H1 (cell line): ENCODE data around the gene CAPG. TPM values are rescaled to one million over a fixed set of nuclear protein-coding genes. Genes with fewer than 3 reads are reported as not detected.

Experiments used
- CTCF ChIA-PET: fragments of 300-600 bp; sonication (Branson Sonifier 250); formaldehyde crosslinking; loops from one replicate; lab custom pipeline; 2021; ENCODE audit not compliant: partially characterized antibody; lab: Charles Lee
- POLR2A ChIA-PET: fragments of 300-600 bp; sonication (Branson Sonifier 250); formaldehyde crosslinking; loops from one replicate; lab custom pipeline; 2021; ENCODE audit warnings: inconsistent platforms; ENCODE audit not compliant: partially characterized antibody; lab: Charles Lee
- DNase-seq, 2 experiments: peaks; one replicate each; pipeline versions ENCODE4 v3.0.0 to v3.0.0-alpha.2; 2010 to 2022; ENCODE audit warnings: low spot score in 2 of 2, low read depth in 1 of 2, mixed read lengths in 1 of 2
- FAIRE-seq: peaks from 2 replicates; lab custom pipeline; 2011; peaks lifted over from hg19 to GRCh38; lab: Jason Lieb, UNC
- H2AFZ ChIP-seq: 2 replicates; pipeline ENCODE4 v1.8.1; 2012; ENCODE audit warnings: low read length, inconsistent platforms
- H2AK5ac ChIP-seq: 2 replicates; pipeline ENCODE4 v1.6.1; 2013; ENCODE audit warnings: low read depth, low read length
- H2BK120ac ChIP-seq: replicated peaks from 2 replicates; pipeline ENCODE3; 2013; ENCODE audit warnings: low read depth, low read length, inconsistent platforms
- H2BK12ac ChIP-seq: 2 replicates; pipeline ENCODE4 v1.6.1; 2013; ENCODE audit warnings: low read depth, low read length
- H2BK15ac ChIP-seq: 2 replicates; pipeline ENCODE4 v1.6.1; 2013; ENCODE audit warnings: low read length
- H2BK20ac ChIP-seq: 2 replicates; pipeline ENCODE4 v1.6.1; 2013; ENCODE audit warnings: low read length
- H2BK5ac ChIP-seq: 2 replicates; pipeline ENCODE4 v1.6.1; 2013; ENCODE audit warnings: low read depth, low read length
- H3K14ac ChIP-seq: 2 replicates; pipeline ENCODE4 v1.6.1; 2013; ENCODE audit warnings: inconsistent platforms; ENCODE audit not compliant: insufficient read length
- H3K18ac ChIP-seq: 2 replicates; pipeline ENCODE4 v1.6.1; 2013; ENCODE audit warnings: low read length; ENCODE audit errors: extremely low read depth
- H3K23ac ChIP-seq: 2 replicates; pipeline ENCODE4 v1.6.1; 2013; ENCODE audit warnings: inconsistent platforms; ENCODE audit not compliant: insufficient read length
- H3K23me2 ChIP-seq: 2 replicates; pipeline ENCODE4 v1.6.1; 2013; ENCODE audit warnings: low read depth, low read length
- H3K27ac ChIP-seq: 2 replicates; pipeline ENCODE4 v1.6.1; 2011; ENCODE audit warnings: low read depth, low read length, inconsistent platforms
- H3K27me3 ChIP-seq, 4 experiments: replicated peaks in 1 of 4; 1 replicate in 1 of 4; 2 replicates in 3 of 4; pipeline versions ENCODE4 v1.6.1 to v1.8.1; 2011 to 2013; ENCODE audit warnings: low read length in 3 of 4, mild to moderate bottlenecking in 3 of 4, inconsistent platforms in 2 of 4, mixed read lengths in 2 of 4, moderate library complexity in 1 of 4; ENCODE audit not compliant: control insufficient read depth in 3 of 4, insufficient read depth in 3 of 4; ENCODE audit errors: extremely low read depth in 1 of 4
- H3K36me3 ChIP-seq, 4 experiments: 2 replicates each; pipeline versions ENCODE4 v1.6.1 to v1.8.1; 2011 to 2013; ENCODE audit warnings: mild to moderate bottlenecking in 4 of 4, low read length in 3 of 4, moderate library complexity in 2 of 4, control low read depth in 1 of 4, inconsistent platforms in 1 of 4; ENCODE audit not compliant: insufficient read depth in 4 of 4, control insufficient read depth in 2 of 4
- H3K4ac ChIP-seq: replicated peaks from 2 replicates; pipeline ENCODE3; 2013; ENCODE audit warnings: low read length, low read depth, mixed read lengths, inconsistent platforms; ENCODE audit not compliant: insufficient read length
- H3K4me1 ChIP-seq, 4 experiments: replicated peaks in 1 of 4; 1 replicate in 1 of 4; 2 replicates in 3 of 4; pipeline versions ENCODE4 v1.6.1 to v1.8.1; 2011 to 2013; ENCODE audit warnings: low read length in 3 of 4, inconsistent platforms in 2 of 4, mixed read lengths in 1 of 4; ENCODE audit not compliant: insufficient read depth in 4 of 4, control insufficient read depth in 3 of 4
- H3K4me2 ChIP-seq, 2 experiments: 2 replicates each; pipeline versions ENCODE4 v1.6.1 to v1.8.1; 2011 to 2013; ENCODE audit warnings: low read depth in 2 of 2, low read length in 2 of 2, control low read depth in 1 of 2, inconsistent platforms in 1 of 2, mild to moderate bottlenecking in 1 of 2; ENCODE audit not compliant: insufficient read depth in 1 of 2
- H3K4me3 ChIP-seq, 4 experiments: fragments of 200-600, 300-600 bp in 1 of 4; sonication (generic), shearing (Covaris generic), sonication (Bioruptor Twin) in 1 of 4; 2 replicates each; pipeline versions ENCODE4 v1.5.1 to v1.8.1; 2011 to 2016; ENCODE audit warnings: low read length in 4 of 4, low read depth in 3 of 4, control low read depth in 2 of 4, inconsistent platforms in 2 of 4, mild to moderate bottlenecking in 2 of 4, mixed read lengths in 1 of 4, moderate library complexity in 1 of 4; ENCODE audit not compliant: insufficient read depth in 2 of 4; ENCODE audit errors: extremely low read depth in 1 of 4
- H3K56ac ChIP-seq: replicated peaks from 2 replicates; pipeline ENCODE3; 2013; ENCODE audit warnings: low read depth, mild to moderate bottlenecking, mixed read lengths, low read length, inconsistent platforms; ENCODE audit not compliant: insufficient read length
- H3K79me1 ChIP-seq: 2 replicates; pipeline ENCODE4 v1.6.1; 2013; ENCODE audit warnings: low read depth, low read length, control low read depth
- H3K79me2 ChIP-seq, 2 experiments: 2 replicates each; pipeline versions ENCODE4 v1.6.1 to v1.8.1; 2012 to 2013; ENCODE audit warnings: low read length in 2 of 2, mild to moderate bottlenecking in 2 of 2, inconsistent platforms in 1 of 2; ENCODE audit not compliant: insufficient read depth in 2 of 2, control insufficient read depth in 1 of 2
- H3K9ac ChIP-seq, 4 experiments: replicated peaks in 1 of 4; 1 replicate in 1 of 4; 2 replicates in 3 of 4; pipeline versions ENCODE4 v1.6.1 to v1.8.1; 2011 to 2013; ENCODE audit warnings: low read depth in 3 of 4, low read length in 3 of 4, control low read depth in 2 of 4, mild to moderate bottlenecking in 2 of 4, moderate library complexity in 2 of 4, inconsistent platforms in 1 of 4; ENCODE audit errors: extremely low read depth in 1 of 4
- H3K9me3 ChIP-seq, 2 experiments: 2 replicates each; pipeline versions ENCODE4 v1.6.1 to v1.8.1; 2012 to 2013; ENCODE audit warnings: mild to moderate bottlenecking in 2 of 2, moderate library complexity in 2 of 2, control low read depth in 1 of 2, inconsistent platforms in 1 of 2, low read depth in 1 of 2, low read length in 1 of 2, mixed read lengths in 1 of 2; ENCODE audit not compliant: insufficient read depth in 2 of 2
- H4K20me1 ChIP-seq, 2 experiments: replicated peaks in 1 of 2; 2 replicates each; pipeline versions ENCODE3 to v1.8.1; 2011 to 2013; ENCODE audit warnings: inconsistent platforms in 2 of 2, low read length in 2 of 2, mild to moderate bottlenecking in 1 of 2; ENCODE audit not compliant: insufficient read depth in 2 of 2, control insufficient read depth in 1 of 2
- H4K5ac ChIP-seq: 2 replicates; pipeline ENCODE4 v1.6.1; 2013; ENCODE audit warnings: low read length, low read depth, mixed read lengths, inconsistent platforms; ENCODE audit not compliant: insufficient read length
- H4K8ac ChIP-seq: 2 replicates; pipeline ENCODE4 v1.8.0; 2013; ENCODE audit warnings: mild to moderate bottlenecking, moderate library complexity, low read length, inconsistent platforms; ENCODE audit not compliant: insufficient read depth; ENCODE audit errors: extremely low read depth
- H4K91ac ChIP-seq: replicated peaks from 2 replicates; pipeline ENCODE3; 2013; ENCODE audit warnings: low read length, mixed read lengths, inconsistent platforms; ENCODE audit not compliant: insufficient read length
- BCL11A ChIP-seq, 2 experiments: IDR thresholded peaks; one replicate each; pipeline ENCODE4 v1.6.1; 2011; ENCODE audit warnings: low read depth in 2 of 2, low read length in 2 of 2, mild to moderate bottlenecking in 2 of 2
- JUN ChIP-seq: IDR thresholded peaks from 2 replicates; pipeline ENCODE4 v1.6.1; 2011; ENCODE audit warnings: low read depth, mild to moderate bottlenecking, improper control_type of control experiment, low read length
- POU5F1 ChIP-seq: IDR thresholded peaks from 2 replicates; pipeline ENCODE4 v1.6.1; 2011; ENCODE audit warnings: low read depth, mild to moderate bottlenecking, low read length, moderate library complexity
- SIRT6 ChIP-seq: IDR thresholded peaks from one replicate; pipeline ENCODE4 v1.7.1; 2012; ENCODE audit warnings: low read length, inconsistent platforms
- SP1 ChIP-seq: IDR thresholded peaks from 2 replicates; pipeline ENCODE4 v1.6.1; 2011; ENCODE audit warnings: low read depth, low read length
- SP2 ChIP-seq: IDR thresholded peaks from 2 replicates; pipeline ENCODE4 v1.6.1; 2012; ENCODE audit warnings: mild to moderate bottlenecking, low read length, inconsistent platforms
- TBP ChIP-seq: IDR thresholded peaks from 2 replicates; pipeline ENCODE4 v1.6.1; 2011; ENCODE audit warnings: low read depth, low read length, improper control_type of control experiment
- TEAD4 ChIP-seq: IDR thresholded peaks from 2 replicates; pipeline ENCODE4 v1.6.1; 2012; ENCODE audit warnings: low read depth, low read length, inconsistent platforms, mixed read lengths
- YY1 ChIP-seq: IDR thresholded peaks from 2 replicates; pipeline ENCODE4 v1.6.1; 2011; ENCODE audit warnings: low read depth, mild to moderate bottlenecking, low read length
- WGBS, 2 experiments: shearing (Covaris generic) in 1 of 2; methylation state at CpG; one replicate each; pipeline versions ENCODE4 v1.1.6 to v1.1.7; 2013 to 2015; ENCODE audit warnings: low lambda C conversion rate in 2 of 2, mixed read lengths in 2 of 2, inconsistent platforms in 1 of 2, low coverage in 1 of 2, missing lambda C conversion rate in 1 of 2; ENCODE audit not compliant: insufficient replicate concordance in 2 of 2, insufficient coverage in 1 of 2, insufficient read length in 1 of 2; ENCODE audit errors: extremely low coverage in 1 of 2, missing lambda C conversion rate in 1 of 2; 5-methylcytosine and 5-hydroxymethylcytosine counted together
- polyA plus RNA-seq, 7 experiments: library from polyadenylated mRNA; depleted of rRNA in 3 of 7; stranded (reverse) in 5 of 7; unstranded in 2 of 7; fragments of >200 nt in 5 of 7; fragments of 200-250 nt in 2 of 7; gene quantifications; 1 replicate in 5 of 7; 2 replicates in 1 of 7; 4 replicates in 1 of 7; pipeline versions ENCODE4 v1.2.1 to v1.2.3, GENCODE V29; 2011 to 2013; ENCODE audit warnings: missing spikeins in 2 of 7, mixed read lengths in 2 of 7
- total RNA-seq: library from RNA; stranded (reverse); fragmentation: NEBNext Ultra II Directional; extraction: Animal tissue kit (Norgen Biotek cat#: 25700); gene quantifications from 2 replicates; pipeline ENCODE4 v1.2.1, GENCODE V29; 2021
- TF ChIP-seq, protein P1 (sequence below), 3 experiments: IDR thresholded peaks; 1 replicate in 2 of 3; 2 replicates in 1 of 3; pipeline versions ENCODE4 v1.5.1 to v1.6.1; 2011; ENCODE audit warnings: low read length in 3 of 3, mild to moderate bottlenecking in 3 of 3, inconsistent platforms in 2 of 3, low read depth in 1 of 3, moderate library complexity in 1 of 3; ENCODE audit not compliant: insufficient read depth in 1 of 3; ENCODE audit errors: control extremely low read depth in 1 of 3

The CAPG gene
- total and polyA plus RNA-seq, 2 of the 8 experiments (the other 6 are each of a cell fraction or from before 2014, with no cell fraction given): 80.5 to 89.0 TPM

- WGBS, 2 experiments: 88% methylated on average over 12 of the region's 13 CpGs; no CpG with 5 or more reads in 1 of the 2 experiments
- H3K4me2 ChIP-seq: peak overlapping the region; percentile 50 to 81; a peak in 2 of 4 replicates
- CTCF ChIA-PET: no interaction called here
- peak overlapping the region; percentile 68 for H4K91ac ChIP-seq
- peak overlapping the region; percentile 19 for H3K4ac ChIP-seq
- H3K56ac ChIP-seq: peak overlapping the region; percentile 69
- POLR2A ChIA-PET: interaction anchor here (1.0 to 55.3 kb wide), 3 partner anchors 17 to 136 kb away, joined by 3 to 1889 read pairs (median 4); partner anchors contain the start of genes GGCX and MAT2A
- peak overlapping the region; percentile 29; the same call in 1 of the 2 replicates for H4K8ac ChIP-seq
- peak overlapping the region; percentile 82; the same call in 1 of the 2 replicates for H2AK5ac ChIP-seq
- peak overlapping the region; percentile 9 for H4K5ac ChIP-seq
- peaks cover 5% of the 10 kb centered on the region for H3K79me1 ChIP-seq
- DNase-seq (no peak), FAIRE-seq (no peak)
- no peaks in the 10 kb centered on the region for H3K9me3 ChIP-seq
- H3K36me3 ChIP-seq: no peaks in the 10 kb centered on the region
- peak overlapping the region; percentile 61; the same call in 1 of the 2 replicates for H2BK5ac ChIP-seq
- H2BK12ac ChIP-seq: peak overlapping the region; percentile 80; the same call in 1 of the 2 replicates
- no peak overlapping the region for H3K27ac ChIP-seq
- no peak overlapping the region for H3K23ac ChIP-seq
- H3K14ac ChIP-seq: no peak overlapping the region
- H2BK15ac ChIP-seq: peak overlapping the region; percentile 81; the same call in 1 of the 2 replicates
- peaks cover 5 to 19% (median 14%) of the 10 kb centered on the region in 4 experiments for H3K4me1 ChIP-seq
- peaks cover 0 to 3% (median 1%) of the 10 kb centered on the region in 4 experiments; a peak in 1 of 7 replicates for H3K27me3 ChIP-seq
- no peak overlapping the region for H2AFZ ChIP-seq
- H3K79me2 ChIP-seq: no peaks in the 10 kb centered on the region
- H3K18ac ChIP-seq: peak overlapping the region; percentile 87
- H2BK20ac ChIP-seq: no peak overlapping the region
- H3K23me2 ChIP-seq: peaks cover 8% of the 10 kb centered on the region; the same call in 1 of the 2 replicates
- H3K9ac ChIP-seq: no peak overlapping the region; a peak in 2 of 7 replicates
- H3K4me3 ChIP-seq: no peak overlapping the region
- H2BK120ac ChIP-seq: peak overlapping the region; percentile 10
- no peaks in the 10 kb centered on the region for H4K20me1 ChIP-seq
- TF ChIP-seq TBP: no peak
- no peak for TF ChIP-seq POU5F1
- no peak for TF ChIP-seq SP1
- no peak for TF ChIP-seq SIRT6
- TF ChIP-seq, protein P1, sequence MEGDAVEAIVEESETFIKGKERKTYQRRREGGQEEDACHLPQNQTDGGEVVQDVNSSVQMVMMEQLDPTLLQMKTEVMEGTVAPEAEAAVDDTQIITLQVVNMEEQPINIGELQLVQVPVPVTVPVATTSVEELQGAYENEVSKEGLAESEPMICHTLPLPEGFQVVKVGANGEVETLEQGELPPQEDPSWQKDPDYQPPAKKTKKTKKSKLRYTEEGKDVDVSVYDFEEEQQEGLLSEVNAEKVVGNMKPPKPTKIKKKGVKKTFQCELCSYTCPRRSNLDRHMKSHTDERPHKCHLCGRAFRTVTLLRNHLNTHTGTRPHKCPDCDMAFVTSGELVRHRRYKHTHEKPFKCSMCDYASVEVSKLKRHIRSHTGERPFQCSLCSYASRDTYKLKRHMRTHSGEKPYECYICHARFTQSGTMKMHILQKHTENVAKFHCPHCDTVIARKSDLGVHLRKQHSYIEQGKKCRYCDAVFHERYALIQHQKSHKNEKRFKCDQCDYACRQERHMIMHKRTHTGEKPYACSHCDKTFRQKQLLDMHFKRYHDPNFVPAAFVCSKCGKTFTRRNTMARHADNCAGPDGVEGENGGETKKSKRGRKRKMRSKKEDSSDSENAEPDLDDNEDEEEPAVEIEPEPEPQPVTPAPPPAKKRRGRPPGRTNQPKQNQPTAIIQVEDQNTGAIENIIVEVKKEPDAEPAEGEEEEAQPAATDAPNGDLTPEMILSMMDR (IDR thresholded peaks at IDR 0.05; ENCODE audit: control extremely low read depth in 1 of 3, insufficient read depth in 1 of 3, low read depth in 1 of 3, low read length in 3 of 3): no peak
- TF ChIP-seq BCL11A (IDR thresholded peaks at IDR 0.05; ENCODE audit: low read depth in 2 of 2, low read length in 2 of 2): no peak
- TF ChIP-seq YY1: no peak
- no peak for TF ChIP-seq TEAD4
- TF ChIP-seq SP2: no peak
- TF ChIP-seq JUN: no peak
Measured at GRCh38 chr2:85410584-85411404, 628 bp upstream of the CAPG start.
